HG03521 (cell line): ENCODE data around the gene HSD17B2.

Experiments used
- ATAC-seq: cut with Tn5 transposase; IDR thresholded peaks from one replicate; pipeline ENCODE4 v1.9.1; 2021; ENCODE audit warnings: mild to moderate bottlenecking, moderate library complexity; ENCODE audit not compliant: unreplicated experiment

HSD17B2 gene

DNA sequence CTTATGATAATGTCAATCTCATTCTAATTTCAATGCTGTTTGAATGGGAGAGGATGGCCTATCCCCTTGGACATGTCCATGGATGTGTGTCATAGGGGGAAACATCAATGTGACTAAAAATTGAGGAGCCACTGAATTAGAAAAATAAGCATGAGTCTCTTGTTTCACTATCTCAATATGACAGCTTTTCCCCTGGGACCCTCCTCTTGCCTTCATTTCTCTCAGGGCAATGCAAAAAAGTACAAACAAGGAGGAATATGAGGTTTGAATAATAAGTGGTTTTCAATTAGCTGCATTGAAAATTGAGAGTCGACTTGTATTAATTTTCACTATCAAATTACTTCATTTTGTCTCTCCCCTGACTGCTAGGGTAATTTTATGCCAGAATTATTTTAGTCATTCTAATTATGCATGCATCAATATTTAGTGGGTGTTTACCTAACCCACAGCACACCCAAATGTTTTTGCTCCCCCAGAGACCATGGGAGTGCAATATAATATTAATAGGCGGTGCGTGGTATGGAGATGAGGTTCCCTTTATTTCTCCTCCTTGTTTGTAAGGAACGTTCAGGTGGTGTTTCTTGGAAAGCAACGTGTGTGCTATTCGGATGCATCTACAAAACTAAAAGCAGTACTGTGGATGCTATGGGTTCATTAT lies 17.0 kb upstream of the HSD17B2 start:
- ATAC-seq: no peak

DNA sequence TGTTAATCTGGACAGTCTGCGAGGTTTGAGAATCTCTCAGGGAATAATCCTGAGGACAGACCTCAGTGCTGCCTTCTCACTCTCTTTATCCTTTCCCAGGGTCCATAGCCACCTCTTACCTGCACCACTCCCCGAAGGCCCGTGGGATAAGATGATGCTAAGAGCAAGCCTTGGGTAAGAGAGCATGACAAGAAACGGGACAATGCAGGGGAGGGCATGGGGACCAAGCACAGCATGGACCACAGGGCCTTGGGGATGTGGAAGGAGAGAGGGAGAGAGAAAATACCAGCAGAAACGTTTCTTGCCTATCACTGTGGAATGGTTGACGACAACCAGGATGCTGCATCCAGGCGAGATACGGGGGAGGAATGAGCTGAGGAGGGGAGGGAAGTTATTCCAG lies 15.5 kb upstream of the HSD17B2 start:
- no peak for ATAC-seq

GRCh38 chr16:82020051-82020450 lies 15.0 kb upstream of the HSD17B2 start:
- ATAC-seq: no peak

- ATAC-seq: no peak
Observed at GRCh38 chr16:82023206-82023605, 11.8 kb upstream of the HSD17B2 start.

DNA sequence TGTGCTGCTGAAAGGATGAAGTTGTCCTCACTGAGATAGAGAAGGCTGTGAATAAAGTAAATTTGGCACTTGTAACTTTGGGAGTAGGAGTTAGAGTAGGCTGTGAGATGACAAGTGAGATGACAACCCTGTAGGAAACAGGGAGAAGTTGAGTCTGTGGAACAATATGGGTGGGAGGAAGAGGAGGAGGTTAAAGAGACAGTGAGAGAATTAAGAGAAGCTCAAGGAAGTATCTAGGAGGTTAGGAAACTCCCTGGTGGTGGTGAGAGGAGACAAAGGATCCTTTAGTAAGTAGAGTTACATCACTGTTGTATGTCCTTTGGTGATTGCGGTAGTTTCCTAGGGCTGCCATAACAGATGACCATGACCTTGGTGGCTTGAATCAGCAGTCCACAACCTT lies 10.7 kb upstream of the HSD17B2 start:
- ATAC-seq: no peak

GRCh38 chr16:82024883-82025282 lies 10.2 kb upstream of the HSD17B2 start:
- ATAC-seq: no peak

- ATAC-seq: no peak
Observed at GRCh38 chr16:82027629-82028064, 7.4 kb upstream of the HSD17B2 start.

GRCh38 chr16:82031116-82032084 lies 3.7 kb upstream of the HSD17B2 start:
- no peak for ATAC-seq

- no peak for ATAC-seq
Observed at GRCh38 chr16:82033006-82033405, 2.0 kb upstream of the HSD17B2 start.

DNA sequence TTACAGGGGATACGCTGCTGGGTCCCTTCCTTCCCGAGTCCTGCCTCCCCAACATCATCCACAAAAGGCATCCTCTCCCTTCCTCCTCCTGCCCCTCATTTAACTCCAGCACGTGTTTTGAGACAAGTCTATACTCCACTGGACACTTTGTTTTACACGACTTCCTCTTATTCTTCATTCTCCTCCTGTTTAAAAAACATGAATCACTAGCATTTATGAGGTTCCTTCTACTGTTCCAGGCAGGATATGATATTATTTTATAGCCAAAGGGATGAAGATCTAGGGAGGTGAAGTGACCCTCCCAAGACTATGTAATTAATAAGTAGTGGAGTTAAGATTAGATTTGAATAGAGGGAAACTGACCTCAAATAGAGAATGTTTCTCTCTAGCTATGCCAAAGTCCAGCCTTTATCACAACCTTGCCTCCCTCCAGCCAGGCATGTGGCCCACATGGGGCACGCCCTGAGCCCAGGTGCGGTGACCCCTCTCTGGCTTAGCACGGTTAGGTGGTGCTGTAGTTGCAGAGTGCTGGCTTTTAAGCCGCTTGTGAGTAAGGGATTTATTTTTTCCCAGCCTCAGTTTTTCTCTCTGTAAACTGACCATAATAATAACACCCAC lies 1.3 kb upstream of the HSD17B2 start:
- ATAC-seq: no peak

DNA sequence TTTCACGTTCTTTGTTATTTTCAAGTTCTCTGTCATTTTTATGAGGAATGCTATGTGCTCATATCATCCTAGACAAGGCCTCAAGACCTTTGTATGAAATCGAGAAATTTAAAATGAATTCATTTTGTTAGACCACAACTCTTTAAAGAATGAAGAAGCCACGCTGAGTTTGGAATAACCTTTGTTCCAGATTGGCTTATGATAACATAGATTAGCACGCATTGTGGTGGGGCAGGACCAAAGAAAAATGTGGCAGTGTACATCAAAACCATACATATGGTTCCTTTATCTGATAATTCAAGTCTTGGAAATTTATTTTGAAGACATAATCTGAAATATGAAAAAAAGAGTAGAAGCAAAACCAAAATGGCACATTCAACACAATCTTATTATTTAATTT lies 2.2 kb downstream of the HSD17B2 start:
- no peak for ATAC-seq

DNA sequence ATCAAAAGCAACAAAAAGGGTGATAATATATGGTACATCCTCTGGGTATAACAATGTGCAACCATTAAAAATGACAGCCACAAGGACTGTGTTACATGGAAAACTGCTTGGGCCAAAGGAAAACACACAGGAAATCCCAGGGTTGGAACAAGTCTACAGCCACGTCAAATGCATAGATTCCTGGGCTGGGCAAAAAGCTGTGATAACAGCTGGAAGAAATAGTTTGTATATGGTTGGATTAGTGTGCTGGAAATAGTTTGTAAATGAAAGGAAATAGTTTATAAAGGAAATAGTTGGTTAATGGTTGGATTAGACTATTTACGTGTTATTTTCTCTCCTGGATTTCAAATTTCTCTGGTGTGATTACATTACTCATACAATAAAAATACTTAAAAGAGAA lies 2.6 kb downstream of the HSD17B2 start:
- ATAC-seq: no peak

DNA sequence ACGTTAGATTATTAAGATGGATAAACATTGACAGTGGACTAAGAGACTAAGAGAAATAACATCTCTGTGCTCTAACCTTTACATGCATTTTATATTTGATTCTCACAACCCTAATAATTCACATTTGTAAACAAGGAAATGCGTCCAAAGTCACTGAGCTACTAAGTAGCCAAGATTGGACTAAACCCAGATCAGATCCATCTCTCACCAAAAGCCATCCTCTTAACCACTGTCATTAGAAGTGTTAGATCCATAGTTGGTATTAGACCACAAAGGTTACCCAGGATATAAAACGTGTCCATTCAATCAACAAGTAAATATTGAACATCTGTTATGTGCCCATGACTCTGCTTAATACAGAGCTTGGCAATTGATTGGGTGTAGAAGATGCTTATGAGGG lies 5.2 kb downstream of the HSD17B2 start:
- no peak for ATAC-seq

GRCh38 chr16:82041542-82041941 lies 6.5 kb downstream of the HSD17B2 start:
- ATAC-seq: no peak

DNA sequence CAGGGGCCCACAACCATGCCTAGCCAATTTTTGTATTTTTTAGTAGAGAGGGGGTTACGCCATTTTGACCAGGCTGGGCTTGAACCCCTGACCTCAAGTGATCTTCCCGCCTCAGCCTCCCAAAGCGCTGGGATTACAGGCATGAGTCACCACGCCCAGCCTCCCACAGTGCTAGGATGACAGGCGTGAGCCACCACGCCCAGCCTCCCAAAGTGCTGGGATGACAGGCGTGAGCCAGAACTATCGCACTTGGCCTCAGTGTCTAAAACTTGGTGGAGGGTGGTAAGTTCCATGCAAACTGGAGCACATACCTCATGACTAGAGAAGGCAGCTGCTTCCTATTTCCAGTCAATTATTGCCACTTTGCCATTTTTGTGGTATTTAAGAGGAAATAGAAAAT lies 7.1 kb downstream of the HSD17B2 start:
- no peak for ATAC-seq

DNA sequence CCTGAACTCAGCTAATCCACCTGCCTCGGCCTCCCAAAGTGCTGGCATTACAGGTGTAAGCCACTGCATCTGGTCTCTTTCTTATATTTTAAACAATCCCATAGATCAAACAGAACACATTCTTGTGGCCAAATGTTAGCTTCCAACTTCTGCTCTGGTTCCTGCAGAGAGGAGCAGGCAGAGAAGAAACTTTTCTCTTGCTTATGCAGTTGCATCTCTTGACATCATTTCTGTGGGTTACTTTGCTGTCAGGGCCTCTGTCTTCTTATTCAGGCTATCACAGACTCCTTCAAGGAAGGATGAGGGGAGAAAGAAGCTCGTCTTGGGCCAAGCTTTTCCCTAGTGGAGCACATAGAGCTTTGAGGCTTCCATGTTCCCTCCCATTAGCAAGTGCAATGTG lies 7.8 kb downstream of the HSD17B2 start:
- no peak for ATAC-seq

GRCh38 chr16:82043680-82044584 lies 8.9 kb downstream of the HSD17B2 start:
- ATAC-seq: no peak

GRCh38 chr16:82044585-82044911 lies 9.5 kb downstream of the HSD17B2 start:
- no peak for ATAC-seq

- no peak for ATAC-seq
Observed at GRCh38 chr16:82045465-82045864, 10.4 kb downstream of the HSD17B2 start.

GRCh38 chr16:82046541-82046940 lies 11.5 kb downstream of the HSD17B2 start:
- no peak for ATAC-seq

DNA sequence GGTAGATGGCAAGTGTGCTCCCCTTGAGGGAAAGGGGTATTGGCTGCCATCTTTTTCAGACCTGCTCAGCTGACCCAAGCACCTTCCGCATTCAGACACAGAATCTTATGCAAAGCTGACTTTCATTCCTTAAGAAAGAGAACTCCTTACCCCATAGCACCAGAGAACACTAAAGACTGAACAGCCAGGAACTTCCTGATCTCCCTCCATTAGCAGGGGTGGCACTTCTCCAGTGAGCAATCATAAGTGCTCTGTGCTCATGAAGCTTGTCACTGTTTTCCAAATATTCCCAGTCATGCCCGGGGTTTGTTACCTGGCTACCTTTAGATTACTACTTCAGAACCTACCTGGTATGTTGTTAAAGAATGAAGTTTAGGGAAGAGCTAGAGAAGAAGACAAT lies 11.9 kb downstream of the HSD17B2 start:
- no peak for ATAC-seq
